ENCODE measurements around the gene FOCAD.

The FOCAD gene

DNA sequence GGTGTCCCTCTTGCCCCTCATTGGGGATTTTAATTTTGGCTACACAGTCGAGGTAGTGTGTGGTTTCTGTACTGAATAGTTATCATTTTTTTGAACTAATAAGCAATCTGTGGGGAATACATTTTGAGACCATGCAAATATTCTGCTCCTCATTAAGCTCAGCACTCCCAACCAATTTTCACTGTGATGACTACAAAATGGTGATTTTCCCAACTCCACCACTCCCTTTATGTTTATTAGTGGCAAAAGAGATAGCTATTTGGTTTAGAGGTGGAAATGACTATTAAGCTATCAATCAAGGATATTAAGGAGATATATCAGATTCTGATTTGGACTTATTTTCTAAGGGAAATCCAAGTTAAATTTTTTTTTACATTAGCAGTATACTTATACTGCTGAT is 62.9 kb downstream of the FOCAD start:
- H3K4me1 ChIP-seq (ENCODE audit: control insufficient read depth, insufficient read depth, low read depth, low read length) = no peaks in the 10 kb centered on the region
- H4K8ac ChIP-seq (ENCODE audit: low read length) = no peak overlapping the region
- H3K14ac ChIP-seq (ENCODE audit: low read length in 2 of 2) = no peak overlapping the region
- WGBS = 33% methylated on average over 1 of the region's 1 CpG
- DNase-seq = no peak
- no peak overlapping the region for H3K4ac ChIP-seq (ENCODE audit: low read depth in 1 of 2, low read length in 2 of 2)
- peaks cover 10% of the 10 kb centered on the region for H3K79me1 ChIP-seq (replicated peaks; ENCODE audit: low read length, poor library complexity, severe bottlenecking)
- no peak overlapping the region for H2AFZ ChIP-seq (ENCODE audit: low read depth, low read length)
- H3K36me3 ChIP-seq (ENCODE audit: control insufficient read depth in 1 of 2, insufficient read depth in 2 of 2, low read depth in 1 of 2, low read length in 2 of 2) = peaks cover 2 to 19% of the 10 kb centered on the region in 2 experiments
- H2AK5ac ChIP-seq (ENCODE audit: low read length, severe bottlenecking) = no peak overlapping the region
- no peak overlapping the region for H3K18ac ChIP-seq (ENCODE audit: low read depth in 1 of 2, low read length in 2 of 2)
- no peak overlapping the region for H2BK5ac ChIP-seq (ENCODE audit: low read depth, low read length, poor library complexity, severe bottlenecking)
- H2BK12ac ChIP-seq (ENCODE audit: low read length in 2 of 2) = no peak overlapping the region
- no peak overlapping the region for H2BK15ac ChIP-seq (ENCODE audit: low read depth, poor library complexity, severe bottlenecking)
- no peak overlapping the region for H3K4me2 ChIP-seq (ENCODE audit: low read length, poor library complexity, severe bottlenecking)
- no peak overlapping the region for H3K4me3 ChIP-seq (ENCODE audit: insufficient read depth in 1 of 2, low read depth in 1 of 2, low read length in 2 of 2)
- H3K27me3 ChIP-seq (ENCODE audit: control insufficient read depth in 1 of 2, insufficient read depth in 1 of 2, low read length in 2 of 2) = no peaks in the 10 kb centered on the region
- H3K9ac ChIP-seq (ENCODE audit: low read length) = no peak overlapping the region
- H2BK120ac ChIP-seq (ENCODE audit: low read depth, low read length) = no peak overlapping the region
- H4K91ac ChIP-seq (ENCODE audit: low read length) = no peak overlapping the region
- no peaks in the 10 kb centered on the region for H3K9me3 ChIP-seq (ENCODE audit: control insufficient read depth, low read length)
- H3K27ac ChIP-seq (ENCODE audit: low read length, poor library complexity, severe bottlenecking) = no peak overlapping the region
- no peak overlapping the region for H3K23ac ChIP-seq (ENCODE audit: low read length in 2 of 2)

DNA sequence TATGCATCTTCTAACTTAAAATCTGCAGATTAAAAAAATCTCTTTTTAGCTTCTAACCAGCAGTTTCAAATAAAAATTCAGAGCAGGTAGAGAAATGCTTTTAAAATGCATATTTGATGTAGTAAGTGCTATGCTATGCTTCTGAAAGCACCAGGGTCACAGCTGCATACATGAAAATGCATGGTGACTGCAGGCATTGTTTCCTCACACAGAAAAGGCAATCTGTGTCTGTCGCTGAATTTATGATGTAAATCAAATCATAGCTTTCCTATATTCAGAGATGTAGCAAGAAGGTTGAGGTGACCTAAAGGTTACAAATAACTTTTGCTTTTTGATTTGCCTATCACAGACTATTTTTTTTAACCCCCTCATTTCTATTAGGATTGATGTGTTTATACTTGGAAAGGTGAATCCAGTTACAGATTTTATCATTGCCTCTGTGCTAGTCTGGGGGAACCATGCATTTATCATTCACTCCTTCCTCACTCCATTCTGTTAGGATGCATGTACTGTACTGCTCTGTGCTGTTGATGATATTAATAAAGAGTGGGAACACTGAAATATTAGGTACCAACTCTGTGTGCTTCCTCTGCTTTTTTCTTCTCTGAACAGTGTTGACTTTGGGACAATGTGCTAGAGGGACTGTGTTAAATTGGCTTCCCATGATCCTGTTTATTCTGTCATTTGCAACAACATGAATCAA is 65.6 kb downstream of the FOCAD start:
- Histone ChIP-seq H3K27me3 (ENCODE audit: control insufficient read depth in 1 of 2, insufficient read depth in 1 of 2, low read length in 2 of 2) (no peaks in the 10 kb centered on the region), H3K79me1 (replicated peaks; ENCODE audit: low read length, poor library complexity, severe bottlenecking) (peaks cover 7% of the 10 kb centered on the region), H3K18ac (ENCODE audit: low read depth in 1 of 2, low read length in 2 of 2) (no peak overlapping the region), H2BK12ac (ENCODE audit: low read length in 2 of 2) (no peak overlapping the region), H3K4me1 (ENCODE audit: control insufficient read depth, insufficient read depth, low read depth, low read length) (no peaks in the 10 kb centered on the region), H4K8ac (ENCODE audit: low read length) (no peak overlapping the region), H3K9ac (ENCODE audit: low read length) (no peak overlapping the region), H2BK120ac (ENCODE audit: low read depth, low read length) (no peak overlapping the region), H3K27ac (ENCODE audit: low read length, poor library complexity, severe bottlenecking) (no peak overlapping the region), H3K4ac (ENCODE audit: low read depth in 1 of 2, low read length in 2 of 2) (no peak overlapping the region), H2BK15ac (ENCODE audit: low read depth, poor library complexity, severe bottlenecking) (no peak overlapping the region), H2BK5ac (ENCODE audit: low read depth, low read length, poor library complexity, severe bottlenecking) (no peak overlapping the region), H3K36me3 (ENCODE audit: control insufficient read depth in 1 of 2, insufficient read depth in 2 of 2, low read depth in 1 of 2, low read length in 2 of 2) (peaks cover 0 to 2% of the 10 kb centered on the region in 2 experiments), H2AFZ (ENCODE audit: low read depth, low read length) (no peak overlapping the region), H2AK5ac (ENCODE audit: low read length, severe bottlenecking) (no peak overlapping the region), H3K23ac (ENCODE audit: low read length in 2 of 2) (no peak overlapping the region), H3K9me3 (ENCODE audit: control insufficient read depth, low read length) (no peaks in the 10 kb centered on the region), H3K14ac (ENCODE audit: low read length in 2 of 2) (no peak overlapping the region), H4K91ac (ENCODE audit: low read length) (no peak overlapping the region), H3K4me2 (ENCODE audit: low read length, poor library complexity, severe bottlenecking) (no peak overlapping the region), H3K4me3 (ENCODE audit: insufficient read depth in 1 of 2, low read depth in 1 of 2, low read length in 2 of 2) (no peak overlapping the region)
- whole genome bisulfite sequencing = 100% methylated on average over 1 of the region's 1 CpG
- no peak for DNase-seq

DNA sequence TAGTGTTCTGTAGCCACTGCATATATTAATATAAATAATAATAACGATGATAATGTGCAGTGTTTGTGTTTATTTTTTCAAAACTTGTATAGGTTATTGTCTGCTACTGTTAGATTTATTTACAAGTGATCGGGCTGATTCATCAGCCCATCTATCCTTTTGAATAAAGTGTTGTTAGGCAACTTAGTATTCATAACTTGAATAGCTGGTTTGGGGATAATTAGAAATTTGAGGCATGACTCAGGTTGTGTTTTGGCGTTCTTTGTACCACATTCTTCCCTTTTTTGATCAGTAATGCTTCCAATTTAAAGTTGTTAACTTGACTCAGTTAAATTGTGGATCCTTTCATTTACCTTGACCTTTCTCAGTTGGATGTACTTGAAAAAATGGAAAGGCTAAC is 69.7 kb downstream of the FOCAD start:
- Histone ChIP-seq H2BK5ac (ENCODE audit: low read depth, low read length, poor library complexity, severe bottlenecking) (no peak overlapping the region), H2AFZ (ENCODE audit: low read depth, low read length) (no peak overlapping the region), H4K91ac (ENCODE audit: low read length) (no peak overlapping the region), H3K9me3 (ENCODE audit: control insufficient read depth, low read length) (no peaks in the 10 kb centered on the region), H3K14ac (ENCODE audit: low read length in 2 of 2) (no peak overlapping the region), H3K18ac (ENCODE audit: low read depth in 1 of 2, low read length in 2 of 2) (no peak overlapping the region), H3K27ac (ENCODE audit: low read length, poor library complexity, severe bottlenecking) (no peak overlapping the region), H2BK15ac (ENCODE audit: low read depth, poor library complexity, severe bottlenecking) (no peak overlapping the region), H3K23ac (ENCODE audit: low read length in 2 of 2) (no peak overlapping the region), H2BK120ac (ENCODE audit: low read depth, low read length) (no peak overlapping the region), H3K79me1 (replicated peaks; ENCODE audit: low read length, poor library complexity, severe bottlenecking) (peaks cover 9% of the 10 kb centered on the region), H2BK12ac (ENCODE audit: low read length in 2 of 2) (no peak overlapping the region), H4K8ac (ENCODE audit: low read length) (no peak overlapping the region), H3K4me3 (ENCODE audit: insufficient read depth in 1 of 2, low read depth in 1 of 2, low read length in 2 of 2) (no peak overlapping the region), H3K36me3 (ENCODE audit: control insufficient read depth in 1 of 2, insufficient read depth in 2 of 2, low read depth in 1 of 2, low read length in 2 of 2) (peaks cover 0 to 15% of the 10 kb centered on the region in 2 experiments), H2AK5ac (ENCODE audit: low read length, severe bottlenecking) (no peak overlapping the region), H3K4me2 (ENCODE audit: low read length, poor library complexity, severe bottlenecking) (no peak overlapping the region), H3K4ac (ENCODE audit: low read depth in 1 of 2, low read length in 2 of 2) (no peak overlapping the region), H3K4me1 (ENCODE audit: control insufficient read depth, insufficient read depth, low read depth, low read length) (peaks cover 1% of the 10 kb centered on the region), H3K27me3 (ENCODE audit: control insufficient read depth in 1 of 2, insufficient read depth in 1 of 2, low read length in 2 of 2) (no peaks in the 10 kb centered on the region), H3K9ac (ENCODE audit: low read length) (no peak overlapping the region)
- WGBS = 100% methylated on average over 2 of the region's 3 CpGs
- DNase-seq = no peak

- Histone ChIP-seq H3K18ac (ENCODE audit: low read depth in 1 of 2, low read length in 2 of 2) (no peak overlapping the region), H2BK5ac (ENCODE audit: low read depth, low read length, poor library complexity, severe bottlenecking) (no peak overlapping the region), H3K14ac (ENCODE audit: low read length in 2 of 2) (no peak overlapping the region), H3K4me2 (ENCODE audit: low read length, poor library complexity, severe bottlenecking) (no peak overlapping the region), H2AFZ (ENCODE audit: low read depth, low read length) (no peak overlapping the region), H3K79me1 (replicated peaks; ENCODE audit: low read length, poor library complexity, severe bottlenecking) (peaks cover 9% of the 10 kb centered on the region), H4K8ac (ENCODE audit: low read length) (no peak overlapping the region), H3K9ac (ENCODE audit: low read length) (no peak overlapping the region), H2BK12ac (ENCODE audit: low read length in 2 of 2) (no peak overlapping the region), H3K23ac (ENCODE audit: low read length in 2 of 2) (no peak overlapping the region), H3K4me3 (ENCODE audit: insufficient read depth in 1 of 2, low read depth in 1 of 2, low read length in 2 of 2) (no peak overlapping the region), H3K4me1 (ENCODE audit: control insufficient read depth, insufficient read depth, low read depth, low read length) (peaks cover 1% of the 10 kb centered on the region), H3K27me3 (ENCODE audit: control insufficient read depth in 1 of 2, insufficient read depth in 1 of 2, low read length in 2 of 2) (no peaks in the 10 kb centered on the region), H3K9me3 (ENCODE audit: control insufficient read depth, low read length) (no peaks in the 10 kb centered on the region), H3K4ac (ENCODE audit: low read depth in 1 of 2, low read length in 2 of 2) (no peak overlapping the region), H4K91ac (ENCODE audit: low read length) (no peak overlapping the region), H2BK15ac (ENCODE audit: low read depth, poor library complexity, severe bottlenecking) (no peak overlapping the region), H2AK5ac (ENCODE audit: low read length, severe bottlenecking) (no peak overlapping the region), H2BK120ac (ENCODE audit: low read depth, low read length) (no peak overlapping the region), H3K27ac (ENCODE audit: low read length, poor library complexity, severe bottlenecking) (no peak overlapping the region), H3K36me3 (ENCODE audit: control insufficient read depth in 1 of 2, insufficient read depth in 2 of 2, low read depth in 1 of 2, low read length in 2 of 2) (peaks cover 0 to 16% of the 10 kb centered on the region in 2 experiments)
- WGBS = 100% methylated on average over 1 of the region's 2 CpGs
- no peak for DNase-seq
These were observed 70.5 kb downstream of the FOCAD start for GRCh38 chr9:20754556-20754955.
